Endothelial cell of umbilical vein (primary cell): ENCODE results near the gene ITGAE. TPM values are rescaled to one million over a fixed set of nuclear protein-coding genes. Genes with fewer than 3 reads are reported as not detected.

Source experiments
- BruUV-seq: library from RNA; stranded (reverse); fragments of 400-500 nt; replicated peaks from 2 replicates; lab custom pipeline; 2021; lab: Mats Ljungman, UMichigan
- CTCF ChIA-PET: fragments of 300-600, 350-600 bp; sonication (Branson Sonifier 250); formaldehyde crosslinking; loops from one replicate; lab custom pipeline; 2021; ENCODE audit warnings: antibody characterized with exemption, inconsistent platforms; lab: Charles Lee
- POLR2A ChIA-PET: fragments of 300-600, 350-600 bp; sonication (Branson Sonifier 250); formaldehyde crosslinking; loops from one replicate; lab custom pipeline; 2021; ENCODE audit warnings: antibody characterized with exemption, inconsistent platforms; lab: Charles Lee
- DNase-seq: peaks from one replicate; pipeline ENCODE4 v3.0.0-alpha.2; 2011; ENCODE audit warnings: low read depth, low spot score
- FAIRE-seq: peaks from 2 replicates; lab custom pipeline; 2011; peaks lifted over from hg19 to GRCh38; lab: Jason Lieb, UNC
- H2AFZ ChIP-seq: 2 replicates; pipeline ENCODE4 v1.6.0; 2012; ENCODE audit warnings: low read depth, low read length, control low read depth, inconsistent platforms
- H3K27ac ChIP-seq: 2 replicates; pipeline ENCODE4 v1.5.1; 2011; ENCODE audit warnings: low read depth, mild to moderate bottlenecking, control low read depth, low read length, moderate library complexity; ENCODE audit not compliant: insufficient read depth
- H3K27me3 ChIP-seq, 2 experiments: 2 replicates each; pipeline versions ENCODE4 v1.6.0 to v1.6.1; 2011; ENCODE audit warnings: low read length in 2 of 2, mixed read lengths in 1 of 2; ENCODE audit not compliant: control insufficient read depth in 2 of 2, insufficient read depth in 2 of 2
- H3K36me3 ChIP-seq, 2 experiments: 2 replicates in 1 of 2; 3 replicates in 1 of 2; pipeline ENCODE4 v1.5.1; 2011; ENCODE audit warnings: low read length in 2 of 2, mild to moderate bottlenecking in 1 of 2, moderate library complexity in 1 of 2; ENCODE audit not compliant: control insufficient read depth in 2 of 2, insufficient read depth in 2 of 2; ENCODE audit errors: extremely low read depth in 1 of 2
- H3K4me1 ChIP-seq: 3 replicates; pipeline ENCODE4 v1.5.1; 2011; ENCODE audit warnings: mild to moderate bottlenecking, low read length; ENCODE audit not compliant: control insufficient read depth, insufficient read depth; ENCODE audit errors: extremely low read depth
- H3K4me2 ChIP-seq: 2 replicates; pipeline ENCODE4 v1.6.1; 2011; ENCODE audit warnings: low read length, control low read depth, mixed read lengths; ENCODE audit not compliant: insufficient read depth
- H3K4me3 ChIP-seq, 3 experiments: fragments of 200-600 bp in 1 of 3; sonication (generic), shearing (Covaris generic) in 1 of 3; replicated peaks in 1 of 3; 2 replicates each; pipeline ENCODE4 v1.5.1; 2011 to 2016; ENCODE audit warnings: control low read depth in 3 of 3, low read length in 3 of 3, mild to moderate bottlenecking in 2 of 3, inconsistent platforms in 1 of 3, low read depth in 1 of 3, moderate library complexity in 1 of 3; ENCODE audit not compliant: insufficient read depth in 1 of 3
- H3K79me2 ChIP-seq: 2 replicates; pipeline ENCODE4 v1.6.0; 2012; ENCODE audit warnings: low read length, inconsistent platforms; ENCODE audit not compliant: control insufficient read depth, insufficient read depth
- H3K9ac ChIP-seq: replicated peaks from 2 replicates; pipeline ENCODE3; 2011; ENCODE audit warnings: low read length, control low read depth; ENCODE audit not compliant: insufficient read depth; ENCODE audit errors: extremely low read depth
- H3K9me1 ChIP-seq: replicated peaks from 3 replicates; pipeline ENCODE4 v1.6.0; 2011; ENCODE audit warnings: mild to moderate bottlenecking, low read length; ENCODE audit not compliant: control insufficient read depth, insufficient read depth; ENCODE audit errors: extremely low read depth
- H3K9me3 ChIP-seq: replicated peaks from 2 replicates; pipeline ENCODE4 v1.5.1; 2012; ENCODE audit warnings: low read length, inconsistent platforms; ENCODE audit not compliant: control insufficient read depth, insufficient read depth
- H4K20me1 ChIP-seq: replicated peaks from 2 replicates; pipeline ENCODE3; 2011; ENCODE audit warnings: mild to moderate bottlenecking, low read length; ENCODE audit not compliant: control insufficient read depth, insufficient read depth; ENCODE audit errors: extremely low read depth
- EZH2 ChIP-seq: IDR thresholded peaks from 2 replicates; pipeline ENCODE4 v1.6.1; 2012; ENCODE audit warnings: borderline replicate concordance, low read depth, mild to moderate bottlenecking, moderate library complexity, low read length, inconsistent platforms; ENCODE audit not compliant: severe bottlenecking
- FOS ChIP-seq: IDR thresholded peaks from 2 replicates; pipeline ENCODE4 v1.6.1; 2011; ENCODE audit warnings: mild to moderate bottlenecking, low read length, moderate library complexity, borderline replicate concordance; ENCODE audit not compliant: insufficient read depth
- GATA2 ChIP-seq: IDR thresholded peaks from 2 replicates; pipeline ENCODE4 v1.7.0; 2011; ENCODE audit warnings: low read depth, mild to moderate bottlenecking, moderate library complexity, mixed read lengths, low read length; ENCODE audit not compliant: insufficient read length, insufficient read depth
- JUN ChIP-seq: IDR thresholded peaks from 2 replicates; pipeline ENCODE4 v1.6.1; 2011; ENCODE audit warnings: borderline replicate concordance, low read depth; ENCODE audit not compliant: insufficient read length, insufficient read depth
- MYC ChIP-seq: IDR thresholded peaks from one replicate; pipeline ENCODE4 v1.6.1; 2011; ENCODE audit warnings: mild to moderate bottlenecking, low read depth, low read length
- POLR2A ChIP-seq: IDR thresholded peaks from 2 replicates; pipeline ENCODE4 v1.6.1; 2012; ENCODE audit warnings: low read depth, mild to moderate bottlenecking, control low read depth, low read length
- POLR2AphosphoS5 ChIP-seq: IDR thresholded peaks from 2 replicates; pipeline ENCODE4 v1.6.1; 2012; ENCODE audit warnings: low read depth, mild to moderate bottlenecking, control low read depth, low read length, moderate library complexity; ENCODE audit not compliant: insufficient read depth
- dilution Hi-C: fragments of 300-500 bp; cut with MboI; formaldehyde crosslinking; loops from one replicate; pipeline ENCODE4 v1.15.0; 2019; ENCODE audit warnings: low sequenced_read_pairs; ENCODE audit not compliant: extremely low pct_ligation_motif_present
- intact Hi-C: fragments of 100-400 bp; cut with micrococcal nuclease; formaldehyde crosslinking; loops from one replicate; pipeline ENCODE4 v1.10.0; 2022
- polyA plus RNA-seq, 4 experiments: library from polyadenylated mRNA; depleted of rRNA in 3 of 4; stranded (reverse) in 3 of 4; unstranded in 1 of 4; fragments of >200 nt; gene quantifications; 2 replicates each; pipeline versions ENCODE4 v1.2.1 to v1.2.3, GENCODE V29; 2011 to 2012; ENCODE audit warnings: missing spikeins in 1 of 4
- total RNA-seq: library from RNA; stranded (reverse); gene quantifications from 2 replicates; pipeline ENCODE4 v1.2.3, GENCODE V29; 2021
- TF ChIP-seq, protein P1 (sequence below): IDR thresholded peaks from 2 replicates; pipeline ENCODE4 v1.6.1; 2011; ENCODE audit not compliant: insufficient read depth, insufficient read length
- TF ChIP-seq, protein P2 (sequence below), 2 donors: IDR thresholded peaks; 1 replicate in 1 of 2; 2 replicates in 1 of 2; pipeline ENCODE4 v1.5.1; 2011; ENCODE audit warnings: low read length in 2 of 2, mild to moderate bottlenecking in 2 of 2, moderate library complexity in 2 of 2, control low read depth in 1 of 2, inconsistent platforms in 1 of 2, low read depth in 1 of 2; ENCODE audit not compliant: insufficient read depth in 1 of 2; ENCODE audit errors: extremely low read depth in 1 of 2

ITGAE gene
- total and polyA plus RNA-seq, 2 donors (not counting 3 experiments of a cell fraction or from before 2014, with no cell fraction given), result 29.6 to 71.6 TPM

DNA sequence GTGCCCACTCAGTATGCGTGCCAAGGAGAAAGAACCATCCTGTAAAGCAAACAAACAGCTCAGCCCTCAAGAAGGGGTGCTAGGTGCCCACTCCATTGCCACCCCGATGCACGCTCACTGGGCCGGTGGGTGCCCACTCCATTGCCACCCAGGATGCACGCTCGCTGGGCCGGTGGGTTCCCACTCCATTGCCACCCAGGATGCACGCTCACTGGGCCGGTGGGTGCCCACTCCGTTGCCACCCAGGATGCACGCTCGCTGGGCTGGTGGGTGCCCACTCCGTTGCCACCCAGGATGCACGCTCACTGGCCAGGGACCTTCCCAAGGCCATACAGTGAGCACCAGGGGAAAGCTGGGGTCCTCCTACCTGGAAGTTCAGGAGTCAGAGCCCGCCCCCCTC lies 49.2 kb downstream of the ITGAE start:
- Histone ChIP-seq H3K9me3 (no peaks in the 10 kb centered on the region), H3K79me2 (no peaks in the 10 kb centered on the region), H4K20me1 (no peaks in the 10 kb centered on the region), H3K9ac (no peak overlapping the region), H3K9me1 (no peaks in the 10 kb centered on the region), H3K27ac (no peak overlapping the region), H3K4me2 (no peak overlapping the region), H3K36me3 (no peaks in the 10 kb centered on the region), H3K4me3 (no peak overlapping the region), H3K27me3 (no peaks in the 10 kb centered on the region), H2AFZ (no peak overlapping the region), H3K4me1 (no peaks in the 10 kb centered on the region)
- intact Hi-C loops (no loop called here), dilution Hi-C loops (no loop called here)
- CTCF ChIA-PET, result interaction anchor here (6.6 kb wide), 1 partner anchor 14 kb away, joined by 35 read pairs; no protein-coding TSS in a partner anchor
- TF ChIP-seq MYC (no peak), FOS (no peak), JUN (no peak), POLR2AphosphoS5 (no peak), GATA2 (no peak), EZH2 (no peak), POLR2A (no peak)
- TF ChIP-seq, protein P1, sequence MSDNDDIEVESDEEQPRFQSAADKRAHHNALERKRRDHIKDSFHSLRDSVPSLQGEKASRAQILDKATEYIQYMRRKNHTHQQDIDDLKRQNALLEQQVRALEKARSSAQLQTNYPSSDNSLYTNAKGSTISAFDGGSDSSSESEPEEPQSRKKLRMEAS, result no peak
- TF ChIP-seq, protein P2, sequence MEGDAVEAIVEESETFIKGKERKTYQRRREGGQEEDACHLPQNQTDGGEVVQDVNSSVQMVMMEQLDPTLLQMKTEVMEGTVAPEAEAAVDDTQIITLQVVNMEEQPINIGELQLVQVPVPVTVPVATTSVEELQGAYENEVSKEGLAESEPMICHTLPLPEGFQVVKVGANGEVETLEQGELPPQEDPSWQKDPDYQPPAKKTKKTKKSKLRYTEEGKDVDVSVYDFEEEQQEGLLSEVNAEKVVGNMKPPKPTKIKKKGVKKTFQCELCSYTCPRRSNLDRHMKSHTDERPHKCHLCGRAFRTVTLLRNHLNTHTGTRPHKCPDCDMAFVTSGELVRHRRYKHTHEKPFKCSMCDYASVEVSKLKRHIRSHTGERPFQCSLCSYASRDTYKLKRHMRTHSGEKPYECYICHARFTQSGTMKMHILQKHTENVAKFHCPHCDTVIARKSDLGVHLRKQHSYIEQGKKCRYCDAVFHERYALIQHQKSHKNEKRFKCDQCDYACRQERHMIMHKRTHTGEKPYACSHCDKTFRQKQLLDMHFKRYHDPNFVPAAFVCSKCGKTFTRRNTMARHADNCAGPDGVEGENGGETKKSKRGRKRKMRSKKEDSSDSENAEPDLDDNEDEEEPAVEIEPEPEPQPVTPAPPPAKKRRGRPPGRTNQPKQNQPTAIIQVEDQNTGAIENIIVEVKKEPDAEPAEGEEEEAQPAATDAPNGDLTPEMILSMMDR (IDR thresholded peaks at IDR 0.05; ENCODE audit: extremely low read depth in 1 of 2, insufficient read depth in 1 of 2, low read depth in 1 of 2, low read length in 2 of 2), result no peak
- DNase-seq (no peak), FAIRE-seq (no peak)
- POLR2A ChIA-PET, result interaction anchor here (0.5 kb wide), 1 partner anchor 13 kb away, joined by 3 read pairs; no protein-coding TSS in a partner anchor
- no TSS peak for BruUV-seq
